Measurements from ENCODE around the gene ELAVL1.
"Not testable (repeated sequence)": the region's sequence is repeated elsewhere in the genome, so short reads cannot be mapped to it uniquely, and the experiment has no call there.

Gene ELAVL1

GRCh38 chr19:7968796-7969554 is 36.5 kb downstream of the ELAVL1 start:
- DNase-seq (ENCODE audit: low read depth): no peak

- no peak for DNase-seq (ENCODE audit: low read depth)
Observed at GRCh38 chr19:7968008-7968795, 37.2 kb downstream of the ELAVL1 start.

GRCh38 chr19:7965921-7966665 is 39.3 kb downstream of the ELAVL1 start:
- DNase-seq (ENCODE audit: low read depth): no peak

- DNase-seq (ENCODE audit: low read depth): no peak
Observed at GRCh38 chr19:7965259-7965841, 40.1 kb downstream of the ELAVL1 start.

GRCh38 chr19:7963566-7963965 is 41.9 kb downstream of the ELAVL1 start:
- DNase-seq (ENCODE audit: low read depth): no peak

GRCh38 chr19:7962644-7963268 is 42.7 kb downstream of the ELAVL1 start:
- no peak for DNase-seq (ENCODE audit: low read depth)

GRCh38 chr19:7961920-7962626 is 43.4 kb downstream of the ELAVL1 start:
- DNase-seq (ENCODE audit: low read depth): no peak

- not testable (repeated sequence) for DNase-seq (ENCODE audit: low read depth)
Observed at GRCh38 chr19:7961082-7961481, 44.4 kb downstream of the ELAVL1 start.

GRCh38 chr19:7959211-7959610 is 46.2 kb downstream of the ELAVL1 start:
- DNase-seq (ENCODE audit: low read depth): no peak

- no peak for DNase-seq (ENCODE audit: low read depth)
Observed at GRCh38 chr19:7955696-7956095, 49.7 kb downstream of the ELAVL1 start.

- no peak for DNase-seq (ENCODE audit: low read depth)
Observed at GRCh38 chr19:7953576-7953975, 51.9 kb downstream of the ELAVL1 start.

GRCh38 chr19:7953060-7953459 is 52.4 kb downstream of the ELAVL1 start:
- no peak for DNase-seq (ENCODE audit: low read depth)

GRCh38 chr19:7947939-7948338 is 57.5 kb downstream of the ELAVL1 start:
- DNase-seq (ENCODE audit: low read depth): no peak

- peak; percentile 74 for DNase-seq (ENCODE audit: low read depth)
Observed at GRCh38 chr19:7944177-7944761, 61.2 kb downstream of the ELAVL1 start.

- DNase-seq (ENCODE audit: low read depth): peak; percentile 96
Observed at GRCh38 chr19:7943444-7944176, 61.8 kb downstream of the ELAVL1 start, which contains the start of gene TIMM44. Gene TIMM44 (minus strand): TSS chr19:7943666. CDS start chr19:7943651, 15 bp downstream.

GRCh38 chr19:7942981-7943443 is 62.4 kb downstream of the ELAVL1 start:
- DNase-seq (ENCODE audit: low read depth): no peak

- no peak for DNase-seq (ENCODE audit: low read depth)
Observed at GRCh38 chr19:7941895-7942596, 63.4 kb downstream of the ELAVL1 start.

GRCh38 chr19:7940841-7941240 is 64.6 kb downstream of the ELAVL1 start:
- no peak for DNase-seq (ENCODE audit: low read depth)

GRCh38 chr19:7934766-7935165 is 70.7 kb downstream of the ELAVL1 start:
- DNase-seq (ENCODE audit: low read depth): no peak
